H4 (cell line): ENCODE measurements around the gene FZD8. TPM values are rescaled to one million over a fixed set of nuclear protein-coding genes. Genes with fewer than 3 reads are reported as not detected.
"Not testable (repeated sequence)": the region's sequence is repeated elsewhere in the genome, so short reads cannot be mapped to it uniquely, and the experiment has no call there.

Experiments used
- DNase-seq: peaks from one replicate; pipeline ENCODE4 v3.0.0-alpha.2; 2015; ENCODE audit warnings: low spot score
- total RNA-seq: library from RNA; depleted of rRNA; stranded (reverse); fragments of >200 nt; shearing (Covaris generic); gene quantifications from 2 replicates; pipeline ENCODE4 v1.2.3, GENCODE V29; 2014; rRNA removed

FZD8 gene, protein sequence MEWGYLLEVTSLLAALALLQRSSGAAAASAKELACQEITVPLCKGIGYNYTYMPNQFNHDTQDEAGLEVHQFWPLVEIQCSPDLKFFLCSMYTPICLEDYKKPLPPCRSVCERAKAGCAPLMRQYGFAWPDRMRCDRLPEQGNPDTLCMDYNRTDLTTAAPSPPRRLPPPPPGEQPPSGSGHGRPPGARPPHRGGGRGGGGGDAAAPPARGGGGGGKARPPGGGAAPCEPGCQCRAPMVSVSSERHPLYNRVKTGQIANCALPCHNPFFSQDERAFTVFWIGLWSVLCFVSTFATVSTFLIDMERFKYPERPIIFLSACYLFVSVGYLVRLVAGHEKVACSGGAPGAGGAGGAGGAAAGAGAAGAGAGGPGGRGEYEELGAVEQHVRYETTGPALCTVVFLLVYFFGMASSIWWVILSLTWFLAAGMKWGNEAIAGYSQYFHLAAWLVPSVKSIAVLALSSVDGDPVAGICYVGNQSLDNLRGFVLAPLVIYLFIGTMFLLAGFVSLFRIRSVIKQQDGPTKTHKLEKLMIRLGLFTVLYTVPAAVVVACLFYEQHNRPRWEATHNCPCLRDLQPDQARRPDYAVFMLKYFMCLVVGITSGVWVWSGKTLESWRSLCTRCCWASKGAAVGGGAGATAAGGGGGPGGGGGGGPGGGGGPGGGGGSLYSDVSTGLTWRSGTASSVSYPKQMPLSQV
- total RNA-seq, result 1.6 and 2.5 TPM in 2 replicates

DNA sequence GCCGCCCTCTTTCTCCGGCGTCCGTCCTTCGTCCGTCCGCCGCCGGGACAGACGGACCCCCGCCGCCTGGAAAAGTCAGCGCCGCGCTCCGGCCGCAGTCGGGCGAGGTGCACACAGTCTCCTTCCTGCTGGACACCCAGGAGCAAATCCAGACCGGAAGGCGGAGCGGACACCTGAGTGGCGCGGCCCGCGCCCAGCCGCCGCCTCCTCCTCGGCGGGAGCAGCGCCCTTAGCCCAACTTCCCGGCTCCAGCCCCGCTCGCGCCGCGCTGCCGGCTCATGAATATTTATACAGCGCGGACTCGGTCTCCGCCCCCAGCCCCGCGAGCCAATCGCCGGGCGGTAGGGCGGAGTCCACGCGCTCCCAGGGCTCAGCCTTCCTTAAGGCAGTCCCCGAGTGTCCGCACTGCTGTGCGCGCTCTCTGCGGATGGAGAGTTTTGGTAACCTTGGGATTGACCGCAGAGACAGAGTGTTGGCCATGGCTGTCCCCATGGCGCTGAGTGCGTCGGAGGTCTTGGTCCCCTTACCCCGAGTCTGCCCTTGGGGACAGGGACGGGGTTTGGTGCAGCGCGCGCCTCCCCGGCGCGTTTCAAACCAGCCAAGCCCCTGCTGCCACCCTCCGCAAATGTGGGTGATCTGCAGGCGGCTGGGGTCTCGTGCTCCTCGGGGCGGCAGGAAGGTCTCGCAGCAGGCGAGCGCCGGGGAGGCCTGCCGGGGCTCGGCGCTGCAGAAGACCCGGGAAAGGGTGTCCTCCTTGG lies at the start of gene FZD8:
Gene FZD8, minus strand, starts transcription at position 262 of the 758 bp plus-strand sequence. CDS start 867 bp downstream, outside the sequence.
- DNase-seq, result peak; percentile 76

DNA sequence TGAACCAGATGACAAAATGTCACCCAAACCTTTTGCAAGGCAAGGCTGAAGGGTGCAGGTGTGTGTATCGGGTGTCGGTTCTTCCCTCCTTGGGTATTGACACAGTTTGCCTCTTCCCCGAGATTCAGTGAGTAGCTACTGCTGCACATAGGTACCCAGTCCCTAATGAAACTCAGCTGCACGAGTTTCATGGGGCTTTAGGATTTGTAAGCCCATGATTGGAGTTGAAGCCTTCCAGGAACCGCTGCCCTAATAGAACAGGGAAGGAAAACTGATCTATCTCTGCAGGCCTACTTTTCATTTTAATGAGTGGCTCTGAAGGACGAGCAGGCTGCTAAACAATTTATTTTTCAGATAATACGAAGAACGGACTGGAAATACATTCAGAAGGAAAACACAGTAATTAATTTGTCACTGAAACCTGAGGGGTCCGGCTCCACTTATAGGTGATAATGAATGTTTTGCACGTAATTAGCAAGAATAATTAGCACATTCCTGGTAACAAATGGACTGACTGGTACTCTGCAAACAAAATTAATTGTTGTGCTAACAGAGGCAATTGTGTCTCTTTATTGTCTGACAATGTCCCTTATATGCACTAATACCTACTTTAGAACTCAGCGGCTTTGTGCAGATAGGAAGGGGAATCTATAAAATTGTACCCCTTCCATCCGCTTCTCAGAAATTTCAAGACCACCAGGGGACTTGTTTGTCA lies 49.6 kb upstream of the FZD8 start:
- no peak for DNase-seq

DNA sequence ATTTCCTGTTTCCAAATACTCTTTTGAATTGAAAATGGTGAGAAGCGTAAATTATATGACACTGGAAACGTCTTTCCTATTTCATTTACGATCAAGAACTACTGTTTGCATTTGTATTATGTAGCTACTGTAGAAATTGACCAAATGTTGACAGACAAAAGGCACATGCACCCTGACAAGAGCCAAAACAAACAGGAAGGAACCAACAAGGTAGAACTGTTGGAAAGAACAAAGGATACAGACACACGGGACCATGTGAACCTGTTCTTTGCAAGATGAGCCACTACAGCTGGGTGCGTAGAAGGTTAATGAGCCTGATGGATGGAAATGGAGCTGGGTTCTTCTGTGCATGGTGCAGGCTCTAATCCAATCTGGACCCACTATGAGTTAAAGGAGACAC lies 48.4 kb upstream of the FZD8 start:
- no peak for DNase-seq

DNA sequence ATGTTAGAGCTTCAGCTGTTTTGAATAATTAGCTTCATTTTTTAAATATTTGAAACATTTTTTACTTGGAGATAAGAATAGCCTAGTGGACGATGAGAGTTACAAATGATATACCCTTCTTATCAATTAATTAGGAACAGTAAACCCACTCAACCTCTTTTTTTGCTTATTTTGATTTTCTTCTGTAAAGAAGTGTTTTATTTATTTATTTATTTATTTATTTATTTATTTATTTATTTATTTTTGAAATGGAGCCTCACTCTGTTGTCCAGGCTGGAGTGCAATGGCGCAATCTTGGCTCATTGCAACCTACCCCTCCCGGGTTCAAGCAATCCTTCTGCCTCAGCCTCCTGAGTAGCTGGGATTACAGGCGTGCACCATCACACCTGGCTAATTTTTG lies 43.8 kb upstream of the FZD8 start:
- DNase-seq, result not testable (repeated sequence)

DNA sequence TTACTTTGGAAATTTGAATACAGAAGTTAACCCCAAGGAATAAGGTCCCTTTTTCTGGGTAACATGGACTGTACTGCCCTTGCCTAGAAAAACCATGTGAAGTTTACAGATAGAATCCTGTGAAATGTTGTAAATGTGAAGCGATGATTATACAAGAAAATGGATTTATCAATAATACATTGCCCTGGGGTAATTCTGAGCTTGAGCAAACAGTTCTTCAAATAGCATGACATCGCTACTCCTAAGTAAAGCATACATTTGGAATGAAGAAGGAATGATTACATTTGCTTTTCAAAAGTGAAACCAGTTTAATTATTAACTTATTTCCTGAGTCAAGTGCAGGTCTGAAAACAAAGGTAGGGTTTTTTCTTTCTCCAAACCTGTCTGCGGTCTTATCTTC lies 43.3 kb upstream of the FZD8 start:
- DNase-seq, result no peak

DNA sequence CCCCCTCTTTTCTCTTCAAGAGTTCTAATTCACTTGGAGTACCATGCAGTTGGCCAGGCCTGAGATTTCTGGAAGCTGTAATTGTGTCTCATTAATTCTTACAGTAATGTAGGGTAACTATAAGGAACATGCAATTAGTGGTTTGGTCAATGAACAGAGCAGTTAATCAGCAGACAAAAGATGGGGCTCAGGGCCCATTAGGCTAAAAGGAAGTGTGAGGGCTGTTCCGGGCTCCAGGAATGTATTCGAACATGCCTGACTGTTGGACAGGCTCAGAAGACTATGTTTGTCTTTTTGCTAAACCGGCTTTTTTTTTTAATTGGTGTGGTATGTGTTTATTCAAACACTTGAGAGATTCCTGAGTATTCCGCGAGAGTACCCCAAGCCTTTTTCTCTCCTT lies 42.5 kb upstream of the FZD8 start:
- DNase-seq, result no peak

DNA sequence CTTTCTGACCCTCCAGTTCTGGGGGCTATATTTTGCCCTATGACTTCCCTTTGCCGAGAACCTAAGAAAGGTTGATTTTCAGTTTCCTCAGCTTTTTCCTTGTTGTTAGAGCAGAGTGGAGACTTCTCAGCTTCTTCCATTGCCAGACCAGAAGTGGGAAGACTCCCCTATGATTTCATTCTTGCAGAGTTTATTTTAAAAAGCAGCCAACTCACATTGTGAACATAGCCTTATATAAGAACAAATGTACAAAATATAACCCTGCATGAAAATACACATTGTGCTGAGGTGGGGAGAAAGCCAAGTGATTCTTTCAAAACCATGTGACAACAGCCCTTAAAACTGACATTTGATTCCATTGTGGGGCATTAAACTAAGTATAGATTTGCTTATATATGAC lies 33.8 kb upstream of the FZD8 start:
- no peak for DNase-seq

DNA sequence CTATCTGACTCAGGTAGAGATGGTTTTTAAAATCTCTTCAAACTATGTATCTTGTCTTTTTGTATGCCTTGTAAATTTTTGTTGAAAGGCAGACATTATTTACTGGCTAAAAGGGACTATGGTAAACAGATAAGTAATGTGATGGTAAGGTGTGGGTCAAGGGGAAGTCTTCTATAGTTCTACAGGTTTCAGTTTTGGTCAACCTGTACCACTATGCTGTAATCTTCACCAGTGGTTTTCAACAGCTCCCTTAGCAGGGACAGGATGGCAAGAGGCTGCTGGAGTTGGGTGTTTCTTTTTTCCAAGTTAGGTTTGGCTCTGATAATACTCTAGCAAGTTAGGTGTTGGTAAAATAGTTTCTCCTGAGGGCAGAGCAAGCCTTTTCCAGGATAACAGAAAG lies 32.7 kb upstream of the FZD8 start:
- DNase-seq, result no peak

DNA sequence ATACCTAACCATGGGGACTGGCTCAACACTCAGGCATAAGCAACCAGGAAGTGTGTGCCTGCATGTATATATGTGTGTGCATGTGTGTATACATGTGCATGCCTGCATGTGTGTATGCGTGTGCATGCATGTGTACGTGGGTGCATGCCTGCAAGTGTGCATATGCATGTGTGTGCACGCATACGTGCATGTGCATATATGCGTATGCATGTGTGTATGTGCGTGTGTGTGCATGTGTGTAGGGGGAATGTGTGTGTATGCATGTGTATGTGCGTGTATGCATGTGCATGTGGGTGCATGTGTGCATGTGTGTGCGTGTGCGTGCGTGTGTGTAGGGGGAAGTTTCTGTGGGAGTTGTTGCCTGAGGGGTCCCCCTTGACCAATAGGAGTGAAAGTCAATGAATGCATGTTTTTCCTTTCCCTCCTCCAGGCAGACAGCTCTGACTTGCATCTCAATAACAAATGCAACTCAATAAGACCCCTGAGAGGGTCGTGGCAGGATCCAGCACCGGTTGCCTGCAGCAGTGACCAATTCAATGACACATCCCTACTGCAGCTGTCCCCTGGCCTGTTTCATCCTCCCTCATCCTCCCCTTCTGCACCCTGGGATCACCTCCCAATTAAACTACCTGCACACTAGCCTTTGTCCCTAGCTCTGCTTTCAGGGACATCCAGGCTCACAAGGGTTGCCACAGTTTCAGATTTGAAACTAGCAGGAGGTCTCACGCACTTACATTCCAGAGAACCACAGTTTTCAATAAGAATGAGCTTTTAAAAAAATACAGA lies 27.0 kb upstream of the FZD8 start:
- DNase-seq, result no peak

DNA sequence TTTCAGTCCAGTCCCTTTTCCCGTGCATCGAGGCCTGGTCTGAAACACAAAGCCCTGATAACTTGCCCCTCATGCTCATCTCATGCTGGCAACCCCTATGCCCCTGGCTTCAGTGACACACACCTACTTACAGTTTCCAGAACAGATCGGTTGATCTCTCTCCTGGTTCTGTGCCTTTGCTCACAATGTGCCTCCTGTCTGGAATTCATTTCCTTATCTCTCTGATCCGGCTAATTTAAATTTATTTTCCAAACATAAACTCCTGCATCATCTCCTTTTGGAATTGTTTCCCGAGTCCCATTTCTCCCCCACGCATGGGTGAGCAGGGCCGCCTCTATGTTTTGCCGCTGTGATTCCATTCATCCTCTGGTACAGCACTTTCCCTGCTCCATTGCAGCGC lies 25.9 kb upstream of the FZD8 start:
- no peak for DNase-seq

DNA sequence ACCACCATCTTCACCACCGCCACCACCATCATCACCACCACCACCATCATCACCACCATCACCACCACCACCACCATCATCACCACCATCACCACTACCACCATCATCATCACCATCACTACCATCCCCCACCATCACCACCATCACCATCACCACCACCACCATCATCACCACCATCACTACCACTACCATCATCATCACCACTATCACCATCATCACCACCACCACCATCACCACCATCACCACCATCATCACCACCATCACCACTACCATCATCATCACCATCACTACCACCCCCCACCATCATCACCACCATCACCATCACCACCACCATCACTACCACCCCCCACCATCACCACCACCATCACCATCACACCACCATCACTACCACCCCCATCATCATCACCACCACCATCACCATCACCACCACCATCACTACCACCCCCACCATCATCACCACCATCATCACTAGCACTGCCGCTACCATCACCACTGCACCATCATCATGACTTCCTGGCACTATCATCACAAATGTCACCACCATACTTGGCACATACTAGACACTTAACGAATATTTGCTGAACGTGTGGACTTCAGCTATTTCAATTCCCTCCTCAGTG lies 25.3 kb upstream of the FZD8 start:
- no peak for DNase-seq

DNA sequence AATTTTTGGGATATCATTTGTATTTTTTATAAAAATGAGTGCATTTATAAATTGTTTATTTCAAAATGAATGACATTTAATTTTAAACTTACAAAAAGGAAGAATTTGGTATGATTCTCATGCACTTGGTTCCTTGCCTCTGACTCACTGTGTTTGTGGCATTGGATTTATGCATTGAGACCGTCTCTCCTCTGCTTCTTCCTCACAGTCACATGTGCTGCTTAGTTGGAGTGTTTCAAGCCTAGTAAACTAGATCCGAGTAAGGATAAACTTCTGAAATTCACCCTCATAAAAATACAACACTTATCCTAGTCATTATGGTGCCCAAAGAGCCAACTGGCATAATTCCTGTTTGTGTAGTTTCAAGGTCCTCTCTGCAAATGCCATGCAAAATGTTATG lies 19.1 kb upstream of the FZD8 start:
- DNase-seq, result peak; percentile 26

DNA sequence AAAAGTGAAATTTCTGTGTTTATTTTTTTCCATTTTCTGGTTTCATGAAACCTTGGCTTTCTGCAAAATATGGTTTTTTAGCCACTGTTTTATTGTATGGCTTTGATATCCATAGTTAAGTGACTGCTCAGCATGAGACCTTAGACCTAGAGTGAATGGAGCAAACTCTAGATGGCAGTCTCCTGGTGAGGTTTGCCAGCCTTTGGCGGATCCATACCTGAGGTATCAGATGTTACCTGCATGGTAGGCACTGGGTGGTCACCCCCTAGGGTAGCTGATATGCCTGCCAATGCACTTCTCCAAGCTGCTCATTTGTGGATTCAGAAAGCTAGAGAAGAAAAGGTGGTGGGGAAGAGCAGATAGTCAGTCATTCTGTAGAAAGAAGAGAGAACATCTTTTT lies 17.4 kb upstream of the FZD8 start:
- no peak for DNase-seq

DNA sequence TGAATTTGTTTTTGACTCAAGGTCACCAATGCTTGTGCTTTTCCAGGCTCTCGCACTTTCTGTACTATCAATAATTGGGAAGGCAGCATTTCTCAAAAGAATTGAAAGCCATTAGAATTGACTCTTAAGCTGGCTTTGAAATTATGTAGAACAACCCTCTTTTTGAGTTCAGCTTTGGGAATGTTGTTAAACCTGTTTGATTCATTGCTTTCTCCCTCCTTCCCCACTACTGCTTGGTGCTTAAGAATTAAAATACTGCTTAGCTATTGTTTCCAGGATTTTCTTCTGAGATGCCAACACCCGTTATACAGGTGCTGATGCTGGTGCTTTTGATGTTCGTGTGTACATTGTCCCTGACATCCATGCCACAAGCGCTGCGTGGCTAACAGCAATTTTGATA lies 15.5 kb upstream of the FZD8 start:
- DNase-seq, result no peak

DNA sequence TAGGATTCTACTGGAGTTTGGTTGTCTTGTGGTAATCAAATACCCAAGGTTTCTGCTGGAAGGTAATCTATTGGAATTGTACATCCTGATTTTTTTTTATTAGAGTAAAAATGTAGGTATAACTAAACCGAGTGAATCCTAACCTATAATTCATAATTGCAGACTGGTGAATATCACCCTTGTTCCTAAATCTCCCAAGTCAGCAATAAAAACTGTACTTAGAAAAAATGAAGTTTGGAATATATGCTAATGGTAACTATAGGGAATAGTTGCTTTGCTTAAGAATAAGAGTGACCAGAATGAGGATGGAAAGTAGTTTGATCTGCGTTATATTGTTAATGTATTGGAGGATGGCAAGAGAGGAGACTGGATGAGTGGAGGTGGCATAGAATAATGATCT lies 10.7 kb upstream of the FZD8 start:
- DNase-seq, result no peak

DNA sequence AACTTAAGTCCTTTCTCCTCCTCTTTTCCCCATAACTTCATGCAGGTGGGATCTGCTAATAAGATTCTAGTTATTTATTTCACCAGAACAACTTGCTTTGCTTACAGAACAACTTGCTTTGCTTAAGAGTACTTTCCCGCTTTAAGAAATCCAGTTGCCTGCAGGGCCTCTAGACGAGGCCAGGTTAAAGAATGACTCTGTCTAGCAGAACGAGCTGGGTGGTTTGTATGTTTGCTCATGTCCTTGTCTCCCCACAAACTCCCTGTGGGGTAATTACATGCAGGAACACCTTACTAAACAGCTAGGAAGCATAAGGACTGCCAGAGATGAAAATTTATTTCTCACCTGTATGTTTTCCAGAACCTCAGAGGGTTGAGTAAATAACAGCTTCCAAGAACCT lies 8.8 kb upstream of the FZD8 start:
- DNase-seq, result no peak

DNA sequence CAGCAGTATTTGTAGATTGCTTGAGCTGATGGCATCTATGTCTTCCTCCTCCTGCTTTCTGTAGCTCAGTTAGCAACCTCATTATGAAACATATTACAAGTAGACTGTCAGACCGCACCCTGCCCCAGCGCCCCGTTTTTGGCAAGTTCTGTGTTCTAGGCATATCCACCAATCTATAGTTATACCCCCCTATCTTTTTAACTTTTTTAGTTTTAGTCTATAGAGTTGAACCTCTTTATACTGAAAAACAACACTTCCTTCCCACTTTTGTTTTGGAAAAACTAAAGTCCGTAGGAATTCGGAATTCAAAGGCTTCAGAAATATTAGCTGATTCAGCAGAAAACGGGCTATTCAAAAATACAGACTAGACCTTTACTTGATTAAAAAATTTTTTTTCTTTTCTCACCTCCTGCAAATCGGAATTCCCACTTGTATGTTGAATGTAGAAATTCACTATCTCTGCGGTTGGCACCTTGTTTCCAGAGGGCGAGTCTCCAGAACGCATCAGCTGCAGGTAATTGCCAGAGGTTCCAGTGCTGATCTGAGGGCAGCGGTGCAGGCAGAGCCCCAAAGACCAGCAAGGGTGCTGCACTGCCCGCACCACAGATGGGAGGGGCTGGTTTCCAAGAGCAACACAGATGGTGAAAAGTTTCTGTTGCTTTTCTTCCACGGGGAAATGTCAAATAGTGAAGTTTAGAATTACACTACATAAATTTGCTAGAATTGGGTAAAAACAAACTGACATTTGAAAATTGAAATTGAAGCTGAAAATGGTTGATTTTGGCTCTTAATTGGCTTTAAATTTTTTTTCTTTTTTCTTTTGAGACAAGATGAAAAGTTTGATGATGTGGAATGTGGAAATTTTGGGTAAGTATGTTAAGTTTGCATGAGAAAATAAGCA lies 2.2 kb upstream of the FZD8 start:
- DNase-seq, result no peak

DNA sequence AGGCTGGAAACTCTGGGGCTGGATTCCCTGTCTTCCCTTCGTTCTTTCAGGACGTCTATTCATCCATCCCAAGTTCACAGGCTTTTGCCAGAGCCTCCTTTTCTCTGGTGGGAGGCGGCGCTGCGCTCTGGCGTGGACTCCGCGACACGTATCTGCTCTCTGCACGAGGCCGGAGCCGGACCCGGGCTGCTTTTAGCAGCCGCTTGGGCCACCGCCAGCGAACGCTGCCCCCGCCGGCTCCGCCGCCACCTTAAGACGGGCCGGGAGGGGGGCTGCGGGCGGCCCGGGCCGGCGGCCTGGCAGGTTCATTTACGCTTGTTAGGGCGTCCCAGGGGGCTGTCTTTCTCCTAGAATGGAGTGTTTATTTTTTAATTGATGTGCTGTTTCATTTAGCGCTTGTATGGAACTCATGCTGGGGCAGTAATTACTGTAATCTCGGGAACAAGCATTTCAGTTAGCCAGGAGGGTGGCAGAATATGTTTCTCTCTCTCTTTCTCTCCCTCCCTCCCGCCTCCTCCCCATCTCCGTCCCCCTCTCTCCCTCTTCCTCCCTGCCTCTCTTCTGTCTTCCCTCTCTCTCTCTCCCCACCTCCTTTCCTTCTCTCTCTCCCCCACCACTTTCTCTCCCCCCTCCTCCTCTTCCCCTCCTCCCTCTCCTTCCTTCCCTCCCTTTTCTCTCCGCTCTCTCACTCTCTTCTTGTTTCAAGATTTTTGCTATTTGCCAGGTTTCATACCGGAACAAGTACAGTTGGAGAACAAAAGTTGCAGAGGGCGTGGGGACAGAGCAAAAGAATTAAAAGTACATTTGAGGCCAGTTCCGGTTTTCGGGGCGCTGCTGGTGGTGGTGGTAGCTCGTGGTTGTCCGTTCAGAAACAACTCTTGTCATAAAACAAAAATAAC lies 1.3 kb upstream of the FZD8 start:
- DNase-seq, result no peak

DNA sequence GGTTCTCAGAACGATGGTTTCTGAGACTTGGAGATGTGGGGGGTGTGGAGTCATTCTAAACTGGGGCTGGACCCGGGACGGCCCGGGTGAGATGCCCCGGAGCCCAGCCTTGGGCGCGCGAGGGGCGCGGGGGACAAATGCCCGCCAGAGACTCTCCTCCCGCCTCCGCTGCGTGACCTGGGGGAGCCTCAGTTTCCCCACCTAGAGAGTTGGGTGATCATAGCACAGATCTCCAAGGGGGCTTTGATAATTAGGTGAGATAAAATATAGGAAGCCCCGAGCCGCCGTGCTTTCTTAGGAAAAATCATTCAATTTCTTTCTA lies 658 bp upstream of the FZD8 start:
- DNase-seq, result no peak
